ENCODE data around the gene POLR2I.
"Not testable (repeated sequence)": the region's sequence is repeated elsewhere in the genome, so short reads cannot be mapped to it uniquely, and the experiment has no call there.

POLR2I gene

GRCh38 chr19:36099166-36099785 lies 15.4 kb downstream of the POLR2I start:
- no peak for DNase-seq

- DNase-seq: no peak
Observed at GRCh38 chr19:36097036-36097435, 17.6 kb downstream of the POLR2I start.

GRCh38 chr19:36093687-36094086 lies 21.0 kb downstream of the POLR2I start:
- DNase-seq: no peak

GRCh38 chr19:36093146-36093662 lies 21.5 kb downstream of the POLR2I start:
- peak; percentile 11 for DNase-seq

- no peak for DNase-seq
Observed at GRCh38 chr19:36092566-36092965, 22.1 kb downstream of the POLR2I start.

GRCh38 chr19:36090910-36091695 lies 23.6 kb downstream of the POLR2I start:
- no peak for DNase-seq

GRCh38 chr19:36089847-36090246 lies 24.8 kb downstream of the POLR2I start:
- no peak for DNase-seq

- no peak for DNase-seq
Observed at GRCh38 chr19:36086326-36086725, 28.3 kb downstream of the POLR2I start.

- DNase-seq: no peak
Observed at GRCh38 chr19:36084231-36085009, 30.3 kb downstream of the POLR2I start.

GRCh38 chr19:36082916-36083315 lies 31.8 kb downstream of the POLR2I start:
- DNase-seq: no peak

- DNase-seq: no peak
Observed at GRCh38 chr19:36081894-36082293, 32.8 kb downstream of the POLR2I start.

GRCh38 chr19:36081385-36081784 lies 33.3 kb downstream of the POLR2I start:
- DNase-seq: no peak

- DNase-seq: no peak
Observed at GRCh38 chr19:36079389-36079945, 35.2 kb downstream of the POLR2I start.

GRCh38 chr19:36073121-36073876 lies 41.4 kb downstream of the POLR2I start:
- DNase-seq: no peak

GRCh38 chr19:36072081-36072480 lies 42.6 kb downstream of the POLR2I start:
- no peak for DNase-seq

GRCh38 chr19:36068810-36069499 lies 45.7 kb downstream of the POLR2I start:
- not testable (repeated sequence) for DNase-seq

GRCh38 chr19:36067681-36068080 lies 47.0 kb downstream of the POLR2I start:
- DNase-seq: no peak

GRCh38 chr19:36064826-36065225 lies 49.8 kb downstream of the POLR2I start:
- no peak for DNase-seq
